HepG2 (cell line): Measurements from ENCODE around the gene DNAJC10. TPM values are rescaled to one million over a fixed set of nuclear protein-coding genes. Genes with fewer than 3 reads are reported as not detected.

Experiments used
- ATAC-seq: fragments of 200-7000 bp; cut with Tn5 transposase; 3 replicates; pipeline ENCODE4 v1.9.1; 2020; ENCODE audit warnings: mild to moderate bottlenecking, moderate library complexity
- BruUV-seq: library from RNA; stranded (reverse); fragments of 400-500 nt; replicated peaks from 2 replicates; lab custom pipeline; 2021; lab: Mats Ljungman, UMichigan
- CTCF ChIA-PET: fragments of 300-600 bp; formaldehyde crosslinking; extraction: SDS; loops from one replicate; lab custom pipeline; 2021; ENCODE audit warnings: low total read pairs, inconsistent platforms, low intra/inter-chr PET ratio; lab: Yijun Ruan, JAX
- POLR2A ChIA-PET: fragments of 350-600 bp; sonication (Branson Sonifier 250); formaldehyde crosslinking; loops from one replicate; lab custom pipeline; 2020; ENCODE audit warnings: antibody characterized with exemption, inconsistent platforms; lab: Yijun Ruan, JAX
- DNase-seq: peaks from one replicate; pipeline ENCODE4 v3.0.0-alpha.2; 2015; ENCODE audit warnings: low spot score
- FAIRE-seq: peaks from 3 replicates; lab custom pipeline; 2011; peaks lifted over from hg19 to GRCh38; lab: Jason Lieb, UNC
- H2AFZ ChIP-seq: one replicate; pipeline ENCODE4 v1.6.1; 2011; ENCODE audit warnings: low read length, inconsistent platforms
- H3K27ac ChIP-seq: fragments of 300-600 bp; 3 replicates; pipeline ENCODE4 v1.8.0; 2011; ENCODE audit warnings: mixed run types, mild to moderate bottlenecking, mixed read lengths, low read length, inconsistent platforms; ENCODE audit not compliant: insufficient read depth; ENCODE audit errors: extremely low read length
- H3K27me3 ChIP-seq, 2 experiments: fragments of 200-600 bp in 1 of 2; 2 replicates in 1 of 2; 3 replicates in 1 of 2; pipeline versions ENCODE4 v1.6.0 to v1.8.0; 2011; ENCODE audit warnings: low read length in 2 of 2, mild to moderate bottlenecking in 2 of 2, moderate library complexity in 2 of 2, inconsistent platforms in 1 of 2; ENCODE audit not compliant: insufficient read depth in 2 of 2, control insufficient read depth in 1 of 2
- H3K36me3 ChIP-seq, 2 experiments: fragments of 200-600 bp in 1 of 2; replicated peaks in 1 of 2; 2 replicates in 1 of 2; 3 replicates in 1 of 2; pipeline versions ENCODE4 v1.5.1 to v1.8.0; 2011; ENCODE audit warnings: low read length in 2 of 2, inconsistent platforms in 1 of 2; ENCODE audit not compliant: insufficient read depth in 2 of 2, control insufficient read depth in 1 of 2
- H3K4me1 ChIP-seq: 2 replicates; pipeline ENCODE4 v1.5.1; 2012; ENCODE audit warnings: low read length, inconsistent platforms; ENCODE audit not compliant: insufficient read depth
- H3K4me2 ChIP-seq: 2 replicates; pipeline ENCODE4 v1.6.0; 2011; ENCODE audit warnings: low read depth, low read length, inconsistent platforms
- H3K4me3 ChIP-seq, 3 experiments: fragments of 200-600 bp in 1 of 3; sonication (generic), shearing (Covaris generic) in 1 of 3; replicated peaks in 1 of 3; 2 replicates each; pipeline ENCODE4 v1.5.1; 2011 to 2016; ENCODE audit warnings: low read length in 3 of 3, inconsistent platforms in 2 of 3, low read depth in 2 of 3, mild to moderate bottlenecking in 2 of 3, control low read depth in 1 of 3, mixed read lengths in 1 of 3; ENCODE audit not compliant: insufficient read depth in 1 of 3
- H3K79me2 ChIP-seq: one replicate; pipeline ENCODE4 v1.6.1; 2011; ENCODE audit warnings: low read length, inconsistent platforms; ENCODE audit not compliant: insufficient read depth
- H3K9ac ChIP-seq: 2 replicates; pipeline ENCODE4 v1.6.0; 2011; ENCODE audit warnings: mild to moderate bottlenecking, low read depth, low read length, inconsistent platforms; ENCODE audit not compliant: insufficient read depth
- H3K9me3 ChIP-seq: 2 replicates; pipeline ENCODE4 v1.5.1; 2012; ENCODE audit warnings: mild to moderate bottlenecking, low read length
- H4K20me1 ChIP-seq: 2 replicates; pipeline ENCODE4 v1.6.0; 2011; ENCODE audit warnings: inconsistent platforms, mild to moderate bottlenecking, low read length, moderate library complexity; ENCODE audit not compliant: insufficient read depth
- BATF2 ChIP-seq: sonication (generic); formaldehyde crosslinking; IDR thresholded peaks from 2 replicates; pipeline ENCODE4 v1.8.0; 2022; ENCODE audit warnings: mild to moderate bottlenecking, missing genetic modification reagents, moderate library complexity
- MAFF ChIP-seq: IDR thresholded peaks from 2 replicates; pipeline ENCODE4 v1.6.1; 2011; ENCODE audit warnings: low read depth, low read length, improper control_type of control experiment
- MAFK ChIP-seq, 2 experiments: IDR thresholded peaks in 1 of 2; conservative IDR thresholded peaks in 1 of 2; 2 replicates each; pipeline ENCODE4 v1.6.1; 2011; ENCODE audit warnings: improper control_type of control experiment in 2 of 2, low read length in 2 of 2
- PAXIP1 ChIP-seq: sonication (generic); formaldehyde crosslinking; conservative IDR thresholded peaks from 2 replicates; pipeline ENCODE4 v1.4.0; 2020; ENCODE audit warnings: mild to moderate bottlenecking, missing genetic modification reagents, moderate library complexity
- TAF15 ChIP-seq: fragments of 200-400 bp; formaldehyde crosslinking; IDR thresholded peaks from one replicate; pipeline ENCODE4 v1.6.1; 2018; ENCODE audit warnings: mild to moderate bottlenecking, low read depth, low read length; ENCODE audit not compliant: poor library complexity, severe bottlenecking
- ZNF737 ChIP-seq: sonication (generic); formaldehyde crosslinking; IDR thresholded peaks from 2 replicates; pipeline ENCODE4 v1.5.0; 2020; ENCODE audit warnings: missing genetic modification reagents, mild to moderate bottlenecking, borderline replicate concordance
- WGBS: methylation state at CpG from one replicate; pipeline ENCODE4 v1.1.6; 2017; ENCODE audit warnings: low lambda C conversion rate; 5-methylcytosine and 5-hydroxymethylcytosine counted together
- in situ Hi-C: cut with HindIII; loops from 2 replicates; pipeline ENCODE4 v1.10.0; 2017; ENCODE audit warnings: low pct_unique_long_range_greater_than_20kb; ENCODE audit not compliant: extremely low pct_ligation_motif_present
- intact Hi-C: fragments of 100-400 bp; cut with micrococcal nuclease; formaldehyde crosslinking; loops from one replicate; pipeline ENCODE4 v1.10.0; 2022; ENCODE audit not compliant: unreplicated experiment
- polyA plus RNA-seq, 8 experiments: library from polyadenylated mRNA; depleted of rRNA in 3 of 8; stranded (reverse) in 7 of 8; unstranded in 1 of 8; fragments of >200 nt; fragmentation: Illumina TruSeq in 4 of 8; extraction: Trizol in 4 of 8; gene quantifications; 2 replicates each; pipeline versions ENCODE4 v1.2.1 to v1.2.3, GENCODE V29; 2011 to 2016; ENCODE audit warnings: low read depth in 4 of 8, missing spikeins in 1 of 8, mixed read lengths in 1 of 8; ENCODE audit not compliant: insufficient read depth in 1 of 8
- total RNA-seq, 5 experiments: library from RNA; depleted of rRNA; stranded (reverse); fragments of >200 nt; fragmentation: Illumina TruSeq; extraction: Trizol; gene quantifications; 2 replicates each; pipeline ENCODE4 v1.2.3, GENCODE V29; 2016; ENCODE audit warnings: low read depth in 1 of 5

Gene DNAJC10
- total and polyA plus RNA-seq, 2 of the 13 experiments (the other 11 are each of a cell fraction or from before 2014, with no cell fraction given), result 44.1 to 178 TPM

GRCh38 chr2:182833084-182833854, 117.2 kb downstream of the DNAJC10 start:
- POLR2A ChIA-PET, result no interaction called here

GRCh38 chr2:182834293-182834692, 118.2 kb downstream of the DNAJC10 start:
- DNase-seq (no peak), FAIRE-seq (no peak), ATAC-seq (no peak)
- Histone ChIP-seq H3K4me2 (no peak overlapping the region), H4K20me1 (no peaks in the 10 kb centered on the region), H3K79me2 (no peaks in the 10 kb centered on the region), H3K4me1 (no peaks in the 10 kb centered on the region), H3K4me3 (no peak overlapping the region), H3K9me3 (no peaks in the 10 kb centered on the region), H3K27ac (no peak overlapping the region), H2AFZ (no peak overlapping the region), H3K9ac (no peak overlapping the region), H3K27me3 (no peaks in the 10 kb centered on the region), H3K36me3 (no peaks in the 10 kb centered on the region)
- in situ Hi-C loops, result no loop called here
- WGBS, result 79% methylated on average over 1 of the region's 1 CpG
- ChIA-PET CTCF (no interaction called here), POLR2A (no interaction called here)
- BruUV-seq, result no TSS peak
- intact Hi-C loops, result no loop called here
- TF ChIP-seq BATF2 (CRISPR knock-in tag) (no peak), PAXIP1 (CRISPR knock-in tag) (no peak)

More at GRCh38 chr2:182833084-182833854, 117.2 kb downstream of the DNAJC10 start:
- no peaks in the 10 kb centered on the region for H3K27me3 ChIP-seq
- H3K4me3 ChIP-seq, result no peak overlapping the region
- in situ Hi-C loops (no loop called here), intact Hi-C loops (no loop called here)
- no peak overlapping the region for H3K4me2 ChIP-seq
- no peak overlapping the region for H2AFZ ChIP-seq
- DNase-seq (no peak), FAIRE-seq (no peak), ATAC-seq (no peak)
- CTCF ChIA-PET, result no interaction called here
- H3K9me3 ChIP-seq, result no peaks in the 10 kb centered on the region
- H3K27ac ChIP-seq, result no peak overlapping the region
- no peak for TF ChIP-seq TAF15
- TF ChIP-seq MAFK (conservative IDR thresholded peaks at IDR 0.05 in 1 of 2, IDR thresholded peaks at IDR 0.05 in 1 of 2; ENCODE audit: low read length in 2 of 2), result peak; percentile 93
- TF ChIP-seq MAFF, result peak; percentile 88
- TF ChIP-seq ZNF737 (CRISPR knock-in tag), result no peak
- H3K9ac ChIP-seq, result no peak overlapping the region
- H4K20me1 ChIP-seq, result no peaks in the 10 kb centered on the region
- H3K4me1 ChIP-seq, result no peaks in the 10 kb centered on the region
- no peaks in the 10 kb centered on the region for H3K79me2 ChIP-seq
- BruUV-seq, result no TSS peak
- no peaks in the 10 kb centered on the region for H3K36me3 ChIP-seq
- 63% methylated on average over 9 of the region's 9 CpGs for WGBS
